ENCODE data around the gene ZNF503.

The ZNF503 gene
- 0 to 0.81 reads per million in 2 donors for total RNA-seq

- peak in 2 of 5 experiments; percentile 18 to 45 for DNase-seq
Observed at GRCh38 chr10:75401569-75402485, at the start of gene ZNF503. Gene ZNF503, minus strand, starts transcription at chr10:75401764. Its CDS starts 345 bp downstream, at chr10:75401419.

DNA sequence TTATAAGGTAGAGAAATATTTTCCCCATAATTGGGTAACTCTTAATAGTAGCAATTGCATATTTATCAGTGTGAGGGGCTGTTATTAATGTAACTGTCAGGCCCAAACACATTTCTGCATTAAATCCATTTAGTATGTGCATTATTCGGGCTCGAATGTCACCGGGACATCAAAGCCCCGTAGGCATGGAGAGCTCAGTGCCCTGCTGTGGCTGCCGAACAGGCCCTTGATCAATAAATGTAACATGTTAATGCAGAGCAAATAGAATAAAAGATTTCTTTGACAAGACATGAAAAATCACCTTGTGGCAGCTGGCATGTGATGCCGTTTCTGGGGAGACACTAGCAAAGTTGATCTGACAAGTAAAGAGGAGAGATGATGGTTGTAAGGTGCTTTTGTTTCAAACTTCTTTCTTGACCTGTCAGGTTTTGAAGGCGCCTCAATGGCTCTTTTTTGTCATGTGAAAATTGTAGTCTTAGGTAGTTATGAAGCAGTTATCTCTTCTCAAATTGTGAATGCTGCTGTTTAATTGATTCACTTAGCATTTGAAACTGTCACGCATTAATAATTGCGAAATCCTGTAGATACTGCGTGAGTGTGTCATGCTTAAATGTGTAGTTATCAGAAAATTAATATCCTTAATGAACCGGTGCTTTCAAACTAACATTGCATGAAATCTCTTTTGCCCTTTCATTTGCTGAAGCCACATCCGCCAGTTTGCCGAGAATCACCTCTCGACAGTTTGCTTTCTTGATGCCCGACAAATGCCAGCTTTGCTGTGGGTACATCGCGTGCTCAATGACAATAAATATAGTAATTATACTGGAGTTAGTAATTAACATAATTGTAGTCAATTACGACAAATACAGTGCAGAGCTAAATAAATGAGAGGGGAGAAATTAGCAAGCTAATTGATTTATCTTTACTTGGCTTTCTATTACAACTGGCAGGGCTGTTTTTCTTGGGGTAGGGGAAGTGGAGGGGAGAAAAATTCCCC, 49.4 kb upstream of the ZNF503 start:
- DNase-seq = no peak

- no peak for DNase-seq
Observed at GRCh38 chr10:75450075-75450445, 48.5 kb upstream of the ZNF503 start.

GRCh38 chr10:75449382-75450074, 48.0 kb upstream of the ZNF503 start:
- no peak for DNase-seq

DNA sequence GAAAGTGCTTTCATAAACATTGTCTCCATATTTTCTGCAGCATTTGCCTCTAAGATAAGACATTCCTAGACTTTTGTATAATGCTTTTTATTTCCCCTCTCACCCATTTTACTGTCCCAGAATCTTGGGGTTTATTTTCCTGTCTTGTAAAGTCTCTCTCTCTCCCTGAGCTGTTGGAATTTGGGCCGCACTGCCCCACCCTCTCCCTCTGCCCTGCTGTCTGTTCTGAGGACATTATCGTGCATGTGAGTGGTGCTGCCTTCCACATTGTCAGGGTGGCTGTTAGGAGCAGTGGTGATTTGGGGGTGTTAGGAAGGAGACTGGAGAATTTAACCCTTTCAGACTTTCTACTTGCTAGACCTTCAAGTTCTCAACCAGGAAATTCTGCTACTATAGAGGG, 46.6 kb upstream of the ZNF503 start:
- DNase-seq = no peak

- DNase-seq = no peak
Observed at GRCh38 chr10:75446508-75446907, 44.9 kb upstream of the ZNF503 start.

- DNase-seq = no peak
Observed at GRCh38 chr10:75444781-75445386, 43.3 kb upstream of the ZNF503 start.

GRCh38 chr10:75443362-75443761, 41.8 kb upstream of the ZNF503 start:
- no peak for DNase-seq

GRCh38 chr10:75441682-75442081, 40.1 kb upstream of the ZNF503 start:
- DNase-seq = no peak

DNA sequence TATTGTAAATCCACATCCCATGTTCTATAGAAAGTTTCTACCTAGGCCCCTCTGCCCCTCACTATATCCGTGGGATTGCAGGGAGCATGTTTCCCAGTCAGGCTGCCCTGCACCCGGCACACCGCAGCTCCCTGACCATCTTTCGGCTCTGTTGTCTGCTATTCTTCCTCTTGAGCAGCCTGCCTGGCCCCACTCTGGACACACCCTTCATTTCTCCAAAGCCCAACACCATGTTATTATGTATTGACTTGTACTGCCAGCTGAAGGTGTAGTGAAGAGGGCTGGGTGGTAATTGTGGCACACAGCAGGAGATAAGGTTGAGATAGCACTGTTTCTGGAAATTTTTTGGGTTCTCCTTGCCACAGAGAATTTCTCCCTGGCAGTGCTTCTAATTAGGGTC, 39.6 kb upstream of the ZNF503 start:
- DNase-seq = no peak

GRCh38 chr10:75440271-75440793, 38.8 kb upstream of the ZNF503 start:
- DNase-seq = no peak

DNA sequence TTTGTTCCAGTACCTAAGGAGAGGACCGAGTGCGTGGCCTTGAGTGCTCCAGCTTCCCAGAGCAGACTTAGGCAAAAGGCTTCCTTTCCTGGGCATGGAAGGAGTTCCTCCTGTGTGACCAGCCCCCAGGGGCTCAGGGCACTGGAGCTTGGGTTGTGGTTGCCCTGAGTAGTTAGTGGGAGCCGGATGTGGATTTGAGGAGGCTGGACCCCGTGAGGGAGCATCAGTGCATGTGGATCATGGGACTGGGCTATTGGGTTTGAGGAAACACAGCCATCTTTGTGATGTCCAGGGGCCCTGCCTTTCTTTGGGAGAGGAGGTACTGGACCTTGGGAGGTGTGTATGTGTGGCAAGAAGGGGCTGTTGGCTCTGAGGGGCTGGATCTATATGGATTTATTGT, 38.2 kb upstream of the ZNF503 start:
- no peak for DNase-seq

GRCh38 chr10:75438275-75438674, 36.7 kb upstream of the ZNF503 start:
- no peak for DNase-seq

DNA sequence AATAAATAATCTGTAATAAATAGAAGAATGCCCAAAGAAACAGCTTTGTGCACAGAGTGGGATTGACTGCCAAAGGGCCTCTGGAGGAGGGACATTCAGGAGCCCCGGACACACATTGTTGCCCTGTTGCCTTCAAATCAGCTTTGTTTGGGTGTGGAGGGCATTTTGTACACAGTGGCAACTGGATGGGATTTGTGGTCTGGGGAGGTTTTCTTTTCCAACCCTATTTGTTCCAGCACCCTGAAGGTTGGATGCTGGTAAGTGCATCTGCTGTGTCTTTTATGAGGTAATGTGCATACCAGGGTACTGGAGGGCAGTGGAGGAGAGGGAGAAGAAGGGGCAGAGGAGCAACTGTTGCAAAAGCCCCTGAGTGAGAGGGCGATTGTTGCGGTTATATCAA, 36.1 kb upstream of the ZNF503 start:
- no peak for DNase-seq

DNA sequence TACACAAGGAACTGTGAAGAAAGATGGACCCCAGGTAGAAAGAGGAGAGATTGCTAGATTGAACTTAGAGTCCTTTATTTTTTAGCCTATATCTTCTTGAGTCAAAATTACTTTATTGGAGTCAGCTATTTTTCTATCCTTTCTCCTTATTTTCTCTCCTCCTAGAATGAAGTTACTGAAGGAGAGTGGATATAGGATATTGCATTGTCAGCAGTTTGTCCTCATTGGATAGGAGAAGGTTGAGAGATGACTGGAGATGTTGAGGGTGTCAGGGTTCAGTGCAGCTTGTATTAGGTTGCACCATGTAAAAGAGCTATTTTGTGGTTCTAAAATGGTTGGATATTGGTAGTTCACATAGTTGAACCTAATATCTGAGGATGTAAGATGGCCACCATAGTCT, 35.3 kb upstream of the ZNF503 start:
- no peak for DNase-seq

- DNase-seq = no peak
Observed at GRCh38 chr10:75435291-75435690, 33.7 kb upstream of the ZNF503 start.

- DNase-seq = no peak
Observed at GRCh38 chr10:75434291-75434690, 32.7 kb upstream of the ZNF503 start.

- DNase-seq = no peak
Observed at GRCh38 chr10:75433216-75433615, 31.7 kb upstream of the ZNF503 start.

- DNase-seq = no peak
Observed at GRCh38 chr10:75432763-75433162, 31.2 kb upstream of the ZNF503 start.

DNA sequence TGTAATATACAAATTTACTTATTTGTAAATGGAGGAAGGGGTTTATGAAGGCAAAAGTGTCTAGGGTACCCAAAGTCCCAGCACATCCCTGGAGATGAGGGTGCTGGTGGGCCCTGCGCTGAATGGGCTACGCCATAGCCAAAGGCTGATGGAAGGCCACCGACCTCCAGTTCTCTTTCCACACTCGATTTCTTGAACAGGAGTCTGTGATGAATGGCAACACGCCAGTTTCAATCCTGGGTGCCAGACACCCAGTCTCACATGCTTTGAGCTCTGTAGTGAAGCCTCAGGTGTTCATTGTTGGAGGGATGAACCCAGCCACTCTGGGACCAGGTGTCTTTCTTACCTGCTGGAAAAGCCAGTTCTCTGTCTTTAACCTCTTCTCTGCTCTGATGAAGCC, 30.6 kb upstream of the ZNF503 start:
- no peak for DNase-seq

DNA sequence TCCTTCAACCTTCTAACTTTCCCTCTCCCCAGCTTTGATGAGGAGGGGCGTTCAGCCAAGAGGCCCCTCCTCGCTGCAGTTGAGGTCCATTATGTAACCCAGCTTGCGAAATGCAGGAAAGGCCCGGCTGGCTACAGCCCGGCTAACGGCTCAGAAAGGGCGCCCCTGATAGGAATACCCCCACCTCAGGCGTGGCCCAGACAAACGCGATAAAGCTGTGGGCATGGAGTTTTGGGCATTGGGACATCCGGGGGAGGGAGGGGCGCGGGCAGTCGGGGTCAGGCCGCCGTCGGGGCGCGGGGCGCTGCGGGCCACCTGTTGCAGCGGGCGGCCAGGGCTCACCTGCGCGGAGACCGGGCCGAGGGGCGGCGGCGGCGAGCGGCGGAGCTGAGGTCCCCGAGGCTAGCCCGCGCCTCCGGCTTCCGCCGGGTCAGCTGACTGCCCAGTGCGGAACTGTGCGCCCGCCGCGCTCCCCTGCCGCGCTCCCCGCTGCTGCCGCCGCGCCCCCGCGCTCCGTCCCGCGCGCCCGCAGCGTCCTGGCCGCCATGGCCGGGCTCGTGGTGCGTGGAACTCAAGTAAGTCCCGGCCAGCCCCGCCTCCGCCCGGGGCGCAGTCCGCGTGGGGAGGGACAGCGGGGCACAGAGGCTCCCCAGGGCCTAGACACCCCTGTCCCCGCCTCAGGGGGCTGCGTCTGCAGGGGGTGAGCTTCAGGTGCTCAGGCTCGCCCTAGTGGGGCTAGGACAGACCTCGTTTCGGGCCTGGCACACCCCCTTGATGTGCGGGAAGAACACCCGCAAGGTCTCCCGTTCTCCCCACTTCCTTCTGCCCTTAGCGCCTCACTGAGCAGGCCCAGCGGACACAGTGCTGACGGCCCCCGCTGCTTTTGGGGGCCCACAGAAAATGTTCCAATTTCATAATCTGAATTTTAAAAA, 29.9 kb upstream of the ZNF503 start, which contains the start of gene LRMDA:
Gene LRMDA (plus strand): TSS at position 445 of the 932 bp plus-strand sequence.
- no peak for DNase-seq

All from T-helper 2 cell (primary cell).